Lung (tissue), 12 donors: Measurements from ENCODE around the gene ORC1. TPM values are rescaled to one million over a fixed set of nuclear protein-coding genes. Genes with fewer than 3 reads are reported as not detected.
"Not testable (repeated sequence)": the region's sequence is repeated elsewhere in the genome, so short reads cannot be mapped to it uniquely, and the experiment has no call there.

Source experiments
- ATAC-seq: fragments of 200-7000 bp; cut with Tn5 transposase; one replicate; pipeline ENCODE4 v1.9.1; 2020; ENCODE audit warnings: moderate number of reproducible peaks; ENCODE audit not compliant: insufficient read depth, low FRiP score
- DNase-seq, 3 donors: peaks; one replicate each; pipeline ENCODE4 v3.0.0-alpha.2; 2013 to 2017
- H3K27ac ChIP-seq, 2 donors: one replicate each; pipeline ENCODE4 v1.5.1; 2013; ENCODE audit warnings: mild to moderate bottlenecking in 2 of 2, moderate library complexity in 2 of 2, control low read depth in 1 of 2, inconsistent platforms in 1 of 2, low read depth in 1 of 2, low read length in 1 of 2
- H3K27me3 ChIP-seq, 3 donors: one replicate each; pipeline ENCODE4 v1.5.1; 2013; ENCODE audit warnings: low read length in 2 of 3; ENCODE audit not compliant: control insufficient read depth in 3 of 3, insufficient read depth in 3 of 3
- H3K36me3 ChIP-seq, 4 donors: one replicate each; pipeline ENCODE4 v1.5.1; 2013; ENCODE audit warnings: low read length in 4 of 4, mild to moderate bottlenecking in 1 of 4, moderate library complexity in 1 of 4; ENCODE audit not compliant: control insufficient read depth in 4 of 4, insufficient read depth in 4 of 4
- H3K4me1 ChIP-seq, 5 donors: one replicate each; pipeline ENCODE4 v1.5.1; 2013; ENCODE audit warnings: low read length in 5 of 5, mild to moderate bottlenecking in 2 of 5, moderate library complexity in 1 of 5; ENCODE audit not compliant: control insufficient read depth in 5 of 5, insufficient read depth in 5 of 5
- H3K4me3 ChIP-seq: one replicate; pipeline ENCODE4 v1.5.1; 2013; ENCODE audit warnings: mild to moderate bottlenecking, control low read depth, moderate library complexity
- H3K9ac ChIP-seq, 2 donors: one replicate each; pipeline ENCODE4 v1.5.1; 2013; ENCODE audit warnings: low read length in 2 of 2, control low read depth in 1 of 2; ENCODE audit not compliant: insufficient read depth in 1 of 2
- H3K9me3 ChIP-seq, 4 donors: one replicate each; pipeline ENCODE4 v1.5.1; 2013; ENCODE audit warnings: low read length in 3 of 4, mild to moderate bottlenecking in 1 of 4, moderate library complexity in 1 of 4; ENCODE audit not compliant: control insufficient read depth in 4 of 4, insufficient read depth in 3 of 4
- CTCF ChIP-seq: IDR thresholded peaks from 2 replicates; pipeline ENCODE4 v1.5.1; 2012; ENCODE audit warnings: mild to moderate bottlenecking; ENCODE audit errors: control extremely low read depth, extremely low read depth
- WGBS, 2 donors: extraction: QIAGEN DNeasy Blood & Tissue Kit; methylation state at CpG; one replicate each; pipeline ENCODE4 v1.1.7; 2013; 5-methylcytosine and 5-hydroxymethylcytosine counted together
- polyA plus RNA-seq, 2 donors: library from polyadenylated mRNA; stranded (reverse); fragments of 200-250 nt; gene quantifications; one replicate each; pipeline ENCODE4 v1.2.1, GENCODE V29; 2013
- total RNA-seq, 2 donors: library from RNA; depleted of rRNA in 1 of 2; stranded (reverse); fragments of >200 nt in 1 of 2; gene quantifications; one replicate each; pipeline ENCODE4 v1.2.1, GENCODE V29; 2014 to 2021
- donor health status: control.
- donor health status: control.
- donor health status: Bipolar disorder and iron deficiency.
- donor health status: healthy.
- donor health status: DM: yes; HTN: yes; CAD: no.

ORC1 gene
- total and polyA plus RNA-seq, 4 donors = 0.59 to 2.5 (median 1.7) TPM

GRCh38 chr1:52393174-52393573 is 11.0 kb downstream of the ORC1 start:
- H3K27me3 ChIP-seq = no peaks in the 10 kb centered on the region
- DNase-seq (no peak), ATAC-seq (no peak)
- no peak overlapping the region for H3K27ac ChIP-seq
- H3K9me3 ChIP-seq = no peaks in the 10 kb centered on the region
- H3K4me3 ChIP-seq = no peak overlapping the region
- no peak for TF ChIP-seq CTCF
- 96 to 97% methylated on average over 5 of the region's 5 CpGs for WGBS, 2 donors
- no peak overlapping the region for H3K9ac ChIP-seq
- H3K4me1 ChIP-seq = no peaks in the 10 kb centered on the region
- H3K36me3 ChIP-seq = peaks cover 0 to 2% (median 0%) of the 10 kb centered on the region in 4 donors

GRCh38 chr1:52386458-52386857 is 17.8 kb downstream of the ORC1 start:
- no peak overlapping the region for H3K4me3 ChIP-seq
- H3K4me1 ChIP-seq = no peaks in the 10 kb centered on the region
- ATAC-seq (no peak), DNase-seq (no peak)
- no peak for TF ChIP-seq CTCF
- H3K9ac ChIP-seq = no peak overlapping the region
- no peaks in the 10 kb centered on the region for H3K27me3 ChIP-seq
- no peaks in the 10 kb centered on the region for H3K9me3 ChIP-seq
- H3K27ac ChIP-seq = no peak overlapping the region
- 90 to 98% methylated on average over 5 of the region's 5 CpGs for WGBS, 2 donors
- H3K36me3 ChIP-seq = peaks cover 0 to 11% (median 4%) of the 10 kb centered on the region in 4 donors

GRCh38 chr1:52385376-52385775 is 18.8 kb downstream of the ORC1 start:
- H3K9ac ChIP-seq = no peak overlapping the region
- H3K27ac ChIP-seq = no peak overlapping the region
- no peak overlapping the region for H3K4me3 ChIP-seq
- H3K4me1 ChIP-seq = no peaks in the 10 kb centered on the region
- TF ChIP-seq CTCF = no peak
- H3K9me3 ChIP-seq = no peaks in the 10 kb centered on the region
- H3K27me3 ChIP-seq = no peaks in the 10 kb centered on the region
- H3K36me3 ChIP-seq = peaks cover 0 to 11% (median 4%) of the 10 kb centered on the region in 4 donors
- ATAC-seq (no peak), DNase-seq (no peak)
- WGBS, 2 donors = 97 to 98% methylated on average over 3 of the region's 3 CpGs

- not testable (repeated sequence) for DNase-seq, H3K9ac ChIP-seq, H3K9me3 ChIP-seq, ATAC-seq, H3K36me3 ChIP-seq, H3K27ac ChIP-seq, H3K27me3 ChIP-seq, H3K4me3 ChIP-seq
- H3K4me1 ChIP-seq = peaks cover 0 to 10% (median under 1%) of the 10 kb centered on the region in 5 donors
- 82 to 87% methylated on average over 1 of the region's 1 CpG for WGBS, 2 donors
These were observed 34.4 kb downstream of the ORC1 start for GRCh38 chr1:52369851-52370250.
